Measurements from ENCODE around the gene MANEAL.

GRCh38 chr1:37809942-37810341, 16.3 kb downstream of the MANEAL start:
- TF ChIP-seq EZH2 (IDR thresholded peaks at IDR 0.05; ENCODE audit: insufficient read depth, poor library complexity, severe bottlenecking) (no peak), EZH2phosphoT487 (IDR thresholded peaks at IDR 0.05; ENCODE audit: insufficient read depth, low read depth) (no peak)

Data from GM23248 (cell line).